ENCODE data around the gene BMS1. TPM values are rescaled to one million over a fixed set of nuclear protein-coding genes. Genes with fewer than 3 reads are reported as not detected.

BMS1 gene
- total and polyA plus RNA-seq, 2 of the 13 experiments (the other 11 are each of a cell fraction or from before 2014, with no cell fraction given) = 3.9 to 25.2 TPM

DNA sequence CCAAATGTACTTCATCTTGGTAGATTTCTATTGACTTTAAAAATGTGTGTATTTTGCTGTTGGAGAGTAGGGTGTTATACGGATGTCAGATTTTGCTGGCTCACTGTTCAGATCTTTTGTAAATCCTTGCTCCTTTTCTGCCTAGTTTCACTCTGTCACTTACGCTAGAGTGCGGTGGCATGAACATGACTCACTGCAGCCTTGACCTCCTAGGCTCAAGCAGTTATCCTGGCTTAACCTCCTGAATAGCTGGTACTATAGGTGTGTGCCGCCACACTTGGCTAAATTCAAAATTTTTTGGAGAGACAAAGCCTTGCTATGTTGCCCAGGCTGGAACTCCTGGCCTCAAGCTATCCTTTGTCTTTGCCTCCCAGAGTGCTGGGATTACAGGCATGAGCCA, 29.4 kb downstream of the BMS1 start:
- in situ Hi-C loops (cut with HindIII; ENCODE audit: extremely low pct_ligation_motif_present, low pct_unique_long_range_greater_than_20kb) = no loop called here
- H3K4me2 ChIP-seq (ENCODE audit: low read depth, low read length) = no peak overlapping the region
- no peaks in the 10 kb centered on the region for H3K4me1 ChIP-seq (ENCODE audit: insufficient read depth, low read length)
- H2AFZ ChIP-seq (ENCODE audit: low read length) = no peak overlapping the region
- H3K9me3 ChIP-seq (ENCODE audit: low read length) = no peaks in the 10 kb centered on the region
- H3K4me3 ChIP-seq (replicated peaks in 1 of 3; ENCODE audit: insufficient read depth in 1 of 3, low read depth in 2 of 3, low read length in 3 of 3) = no peak overlapping the region
- no TSS peak for BruUV-seq (replicated peaks)
- intact Hi-C loops (cut with micrococcal nuclease; ENCODE audit: unreplicated experiment) = no loop called here
- peaks cover 10% of the 10 kb centered on the region for H3K79me2 ChIP-seq (ENCODE audit: insufficient read depth, low read length)
- ChIA-PET POLR2A (no interaction called here), CTCF (ENCODE audit: low intra/inter-chr PET ratio, low total read pairs) (no interaction called here)
- no peak for ATAC-seq
- no peak for FAIRE-seq
- H3K36me3 ChIP-seq (replicated peaks in 1 of 2; ENCODE audit: control insufficient read depth in 1 of 2, insufficient read depth in 2 of 2, low read length in 2 of 2) = peaks cover 8 to 29% of the 10 kb centered on the region in 2 experiments
- DNase-seq (ENCODE audit: low spot score) = no peak
- H3K27me3 ChIP-seq (ENCODE audit: control insufficient read depth in 1 of 2, insufficient read depth in 2 of 2, low read length in 2 of 2) = no peaks in the 10 kb centered on the region
- no peak for TF ChIP-seq KLF9 (CRISPR knock-in tag; IDR thresholded peaks at IDR 0.05; ENCODE audit: low read depth)
- no peak for TF ChIP-seq ZNF775 (CRISPR knock-in tag; IDR thresholded peaks at IDR 0.05; ENCODE audit: borderline replicate concordance)
- TF ChIP-seq, protein P1, sequence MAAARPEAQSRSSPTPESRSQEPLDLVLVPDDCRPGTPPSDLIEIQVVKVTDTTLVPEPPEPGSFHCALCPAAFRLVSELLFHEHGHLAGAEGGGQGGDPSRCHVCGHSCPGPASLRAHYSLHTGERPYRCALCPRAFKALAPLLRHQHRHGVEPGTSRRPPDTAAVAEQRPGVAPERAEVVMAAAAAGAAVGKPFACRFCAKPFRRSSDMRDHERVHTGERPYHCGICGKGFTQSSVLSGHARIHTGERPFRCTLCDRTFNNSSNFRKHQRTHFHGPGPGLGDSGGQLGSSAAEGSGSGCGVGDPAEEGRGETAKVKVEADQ (CRISPR knock-in tag; IDR thresholded peaks at IDR 0.05; ENCODE audit: borderline replicate concordance) = no peak
- TF ChIP-seq KDM4B (CRISPR knock-in tag; IDR thresholded peaks at IDR 0.05) = no peak
- TF ChIP-seq ZSCAN12 (CRISPR knock-in tag; IDR thresholded peaks at IDR 0.05) = no peak
- TF ChIP-seq IRF2 (CRISPR knock-in tag; IDR thresholded peaks at IDR 0.05) = no peak
- TF ChIP-seq FLYWCH1 (CRISPR knock-in tag; IDR thresholded peaks at IDR 0.05) = no peak
- no peak for TF ChIP-seq DR1 (CRISPR knock-in tag; IDR thresholded peaks at IDR 0.05)
- no peak for TF ChIP-seq ZFP36L2 (CRISPR knock-in tag; IDR thresholded peaks at IDR 0.05)
- TF ChIP-seq, protein P2, sequence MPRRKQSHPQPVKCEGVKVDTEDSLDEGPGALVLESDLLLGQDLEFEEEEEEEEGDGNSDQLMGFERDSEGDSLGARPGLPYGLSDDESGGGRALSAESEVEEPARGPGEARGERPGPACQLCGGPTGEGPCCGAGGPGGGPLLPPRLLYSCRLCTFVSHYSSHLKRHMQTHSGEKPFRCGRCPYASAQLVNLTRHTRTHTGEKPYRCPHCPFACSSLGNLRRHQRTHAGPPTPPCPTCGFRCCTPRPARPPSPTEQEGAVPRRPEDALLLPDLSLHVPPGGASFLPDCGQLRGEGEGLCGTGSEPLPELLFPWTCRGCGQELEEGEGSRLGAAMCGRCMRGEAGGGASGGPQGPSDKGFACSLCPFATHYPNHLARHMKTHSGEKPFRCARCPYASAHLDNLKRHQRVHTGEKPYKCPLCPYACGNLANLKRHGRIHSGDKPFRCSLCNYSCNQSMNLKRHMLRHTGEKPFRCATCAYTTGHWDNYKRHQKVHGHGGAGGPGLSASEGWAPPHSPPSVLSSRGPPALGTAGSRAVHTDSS (CRISPR knock-in tag; conservative IDR thresholded peaks at IDR 0.05) = no peak
- TF ChIP-seq JUN (CRISPR knock-in tag; IDR thresholded peaks at IDR 0.05) = no peak
- no peak for TF ChIP-seq CAMTA2 (CRISPR knock-in tag; IDR thresholded peaks at IDR 0.05; ENCODE audit: borderline replicate concordance)
- TF ChIP-seq PTBP1 (IDR thresholded peaks at IDR 0.05; ENCODE audit: low read depth, low read length, poor library complexity, severe bottlenecking) = no peak
- TF ChIP-seq, protein P3, sequence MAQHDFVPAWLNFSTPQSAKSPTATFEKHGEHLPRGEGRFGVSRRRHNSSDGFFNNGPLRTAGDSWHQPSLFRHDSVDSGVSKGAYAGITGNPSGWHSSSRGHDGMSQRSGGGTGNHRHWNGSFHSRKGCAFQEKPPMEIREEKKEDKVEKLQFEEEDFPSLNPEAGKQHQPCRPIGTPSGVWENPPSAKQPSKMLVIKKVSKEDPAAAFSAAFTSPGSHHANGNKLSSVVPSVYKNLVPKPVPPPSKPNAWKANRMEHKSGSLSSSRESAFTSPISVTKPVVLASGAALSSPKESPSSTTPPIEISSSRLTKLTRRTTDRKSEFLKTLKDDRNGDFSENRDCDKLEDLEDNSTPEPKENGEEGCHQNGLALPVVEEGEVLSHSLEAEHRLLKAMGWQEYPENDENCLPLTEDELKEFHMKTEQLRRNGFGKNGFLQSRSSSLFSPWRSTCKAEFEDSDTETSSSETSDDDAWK (CRISPR knock-in tag; IDR thresholded peaks at IDR 0.05) = no peak
- WGBS (ENCODE audit: low lambda C conversion rate) = 97% methylated on average over 4 of the region's 4 CpGs
- H3K9ac ChIP-seq (ENCODE audit: insufficient read depth, low read depth, low read length) = no peak overlapping the region
- no peaks in the 10 kb centered on the region for H4K20me1 ChIP-seq (ENCODE audit: insufficient read depth, low read length)
- H3K27ac ChIP-seq (ENCODE audit: extremely low read length, insufficient read depth, low read length) = no peak overlapping the region
